Stromal cell of bone marrow (primary cell): ENCODE data around the gene PCCA.
"Not testable (repeated sequence)": the region's sequence is repeated elsewhere in the genome, so short reads cannot be mapped to it uniquely, and the experiment has no call there.

Source experiments
- DNase-seq: peaks from one replicate; pipeline ENCODE4 v3.0.0-alpha.2; 2012; ENCODE audit warnings: low read depth

The PCCA gene

DNA sequence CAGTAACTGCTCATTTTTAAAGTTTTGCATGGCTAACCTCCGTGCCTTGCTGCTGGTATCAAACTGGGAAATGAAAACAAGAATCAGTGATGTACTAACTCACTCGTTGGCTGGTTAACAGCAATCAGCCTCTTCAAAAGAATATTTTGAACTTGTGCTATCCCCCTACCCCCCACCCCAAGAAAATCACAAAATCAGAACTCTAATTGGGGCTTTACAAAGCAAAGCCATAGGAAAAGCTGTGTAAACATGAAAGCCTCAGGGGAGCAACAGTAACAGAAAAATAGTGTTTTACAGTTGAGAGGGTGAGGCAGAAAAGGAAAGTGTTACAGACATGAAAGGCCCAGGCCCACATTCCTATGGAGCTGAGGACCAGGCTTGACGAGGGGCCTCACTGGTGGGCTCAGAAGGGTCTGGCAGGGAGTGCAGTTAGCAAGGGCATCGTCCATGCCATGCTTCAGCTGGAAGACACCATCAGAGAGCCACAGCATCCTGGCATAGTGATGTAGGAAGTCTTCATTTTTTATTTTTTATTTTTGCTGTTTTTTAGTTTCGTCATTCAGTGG is 217.6 kb downstream of the PCCA start:
- no peak for DNase-seq

DNA sequence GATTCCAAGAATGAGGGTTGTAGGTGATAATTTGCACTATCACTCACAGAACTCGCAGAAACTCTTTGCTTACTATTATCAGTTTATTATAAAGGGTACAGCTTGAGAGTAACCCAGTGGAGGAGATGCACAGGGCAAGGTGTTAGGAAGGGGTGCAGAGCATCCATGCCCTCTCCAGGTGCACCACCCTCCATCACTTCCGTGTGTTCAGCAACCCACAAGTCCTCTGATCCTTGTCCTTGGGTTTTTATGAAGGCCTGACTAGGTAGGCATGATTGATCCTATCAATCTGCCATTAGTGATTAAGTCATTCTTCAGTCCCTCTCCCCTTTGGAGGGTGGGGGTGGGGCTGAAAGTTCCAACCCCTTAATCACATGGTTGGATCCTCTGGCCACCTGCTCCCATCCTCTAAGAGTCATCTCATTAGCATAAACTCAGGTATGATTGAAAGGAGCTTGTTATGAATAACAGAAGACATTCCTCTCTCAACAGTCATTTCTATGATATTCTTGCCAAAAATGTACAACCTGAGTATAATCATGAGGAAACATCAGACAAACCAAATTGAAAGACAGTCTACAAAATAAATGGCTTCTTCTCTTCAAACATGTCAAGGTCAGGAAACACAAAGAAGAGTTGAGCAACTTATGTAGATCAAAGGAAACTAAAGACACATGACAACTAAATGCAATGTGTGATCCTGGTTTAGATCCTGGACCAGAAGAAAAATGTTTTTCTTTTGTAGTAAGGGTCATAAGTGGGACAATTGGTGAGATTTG is 225.4 kb downstream of the PCCA start:
- DNase-seq, result no peak

DNA sequence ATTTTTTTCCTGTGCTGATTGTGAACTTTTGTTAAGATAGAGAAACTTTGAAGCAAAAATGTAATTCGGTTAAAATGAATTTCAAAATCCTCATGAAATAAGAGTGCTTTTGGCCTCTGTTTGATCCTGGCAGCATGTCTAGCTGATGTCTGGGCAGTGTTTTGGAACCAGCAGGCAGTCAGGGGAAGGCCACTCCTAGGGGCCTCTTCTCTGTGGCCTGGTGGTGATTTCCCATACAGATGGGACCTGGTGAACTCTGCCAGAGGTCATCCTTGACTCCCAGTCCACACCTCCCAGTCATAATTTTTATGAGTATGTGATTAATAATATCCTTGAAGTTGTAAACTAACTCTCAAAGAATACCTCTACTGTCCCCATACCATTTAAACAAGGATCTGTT is 226.6 kb downstream of the PCCA start:
- DNase-seq, result no peak

DNA sequence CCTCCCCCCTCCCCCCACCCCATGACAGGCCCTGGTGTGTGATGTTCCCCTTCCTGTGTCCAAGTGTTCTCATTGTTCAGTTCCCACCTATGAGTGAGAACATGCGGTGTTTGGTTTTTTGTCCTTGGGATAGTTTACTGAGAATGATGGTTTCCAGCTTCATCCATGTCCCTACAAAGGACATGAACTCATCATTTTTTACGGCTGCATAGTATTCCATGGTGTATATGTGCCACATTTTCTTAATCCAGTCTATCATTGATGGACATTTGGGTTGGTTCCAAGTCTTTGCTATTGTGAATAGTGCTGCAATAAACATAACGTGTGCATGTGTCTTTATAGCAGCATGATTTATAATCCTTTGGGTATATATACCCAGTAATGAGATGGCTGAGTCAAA is 229.6 kb downstream of the PCCA start:
- not testable (repeated sequence) for DNase-seq

DNA sequence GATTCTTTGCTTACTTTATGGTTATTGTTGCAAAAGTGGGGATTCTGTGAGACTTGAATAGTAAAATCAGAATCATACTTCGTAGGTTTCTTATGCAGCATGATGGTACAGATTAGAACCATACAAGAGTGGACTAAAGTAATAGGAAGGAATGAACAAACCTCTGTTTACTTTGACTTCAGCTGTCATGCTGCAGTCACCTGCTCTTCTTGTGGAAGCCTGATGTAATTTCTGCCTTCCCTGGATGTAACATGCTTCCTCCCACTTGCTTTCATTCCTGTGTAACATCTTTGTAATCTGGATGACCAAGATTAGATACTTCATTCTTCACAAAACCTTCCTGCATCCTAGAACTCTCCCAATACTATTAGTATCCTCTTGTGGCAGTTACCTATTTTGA is 235.0 kb downstream of the PCCA start:
- no peak for DNase-seq

DNA sequence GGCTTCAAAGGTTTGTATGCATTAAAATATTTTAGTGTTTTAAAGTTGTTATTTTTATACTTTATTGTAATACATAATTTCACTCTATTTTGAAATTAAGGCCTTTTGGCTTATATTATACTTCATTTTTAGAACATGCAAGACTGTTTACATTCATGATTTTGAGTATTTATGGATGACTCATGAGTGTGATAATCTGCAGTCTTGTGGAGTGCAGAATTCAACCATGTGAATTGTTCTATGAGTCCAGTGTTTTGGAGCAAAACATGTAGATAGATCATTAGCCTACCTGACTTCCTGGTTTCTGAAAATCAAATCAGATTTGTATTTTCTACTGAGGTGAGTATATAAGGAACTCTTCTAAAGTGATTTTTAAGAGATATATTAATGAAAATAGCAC is 241.8 kb downstream of the PCCA start:
- DNase-seq, result no peak

DNA sequence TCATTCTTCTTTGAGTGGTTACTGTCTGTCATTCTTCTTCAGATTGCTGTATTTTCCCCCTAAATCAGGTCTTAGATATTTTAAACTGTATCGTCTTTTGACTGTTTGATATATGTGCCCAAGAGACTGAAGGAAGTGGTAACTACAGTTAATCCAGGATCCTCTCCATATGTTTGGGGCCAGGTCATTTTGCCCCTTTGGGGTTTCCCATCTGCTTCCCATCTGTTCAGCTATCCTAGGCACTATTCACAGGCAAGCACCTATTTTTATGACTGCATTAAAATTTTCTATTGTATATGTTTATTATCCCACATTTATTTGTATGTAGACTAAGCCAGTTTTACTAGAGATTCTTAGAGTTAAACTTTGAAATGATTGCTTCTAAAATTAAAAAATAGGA is 244.2 kb downstream of the PCCA start:
- no peak for DNase-seq

DNA sequence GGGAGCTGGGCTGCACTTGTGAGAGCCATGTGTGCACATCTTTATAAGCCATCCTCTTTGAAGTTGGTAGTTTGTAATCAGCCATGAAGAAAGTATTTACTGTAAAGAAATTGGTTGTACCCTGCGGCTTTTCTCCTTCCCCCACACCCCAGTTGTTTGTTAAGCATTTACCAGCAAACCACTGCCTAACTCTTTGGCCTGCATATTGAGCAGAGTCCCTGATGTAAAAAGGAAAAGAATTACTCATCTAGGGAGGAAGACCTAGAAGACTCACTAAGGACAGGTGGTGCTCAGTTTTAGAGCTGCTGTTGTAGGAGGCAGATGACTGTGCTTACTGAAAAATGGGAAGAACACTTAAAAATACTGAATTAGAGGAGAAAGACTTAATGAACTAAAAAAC is 245.3 kb downstream of the PCCA start:
- no peak for DNase-seq

DNA sequence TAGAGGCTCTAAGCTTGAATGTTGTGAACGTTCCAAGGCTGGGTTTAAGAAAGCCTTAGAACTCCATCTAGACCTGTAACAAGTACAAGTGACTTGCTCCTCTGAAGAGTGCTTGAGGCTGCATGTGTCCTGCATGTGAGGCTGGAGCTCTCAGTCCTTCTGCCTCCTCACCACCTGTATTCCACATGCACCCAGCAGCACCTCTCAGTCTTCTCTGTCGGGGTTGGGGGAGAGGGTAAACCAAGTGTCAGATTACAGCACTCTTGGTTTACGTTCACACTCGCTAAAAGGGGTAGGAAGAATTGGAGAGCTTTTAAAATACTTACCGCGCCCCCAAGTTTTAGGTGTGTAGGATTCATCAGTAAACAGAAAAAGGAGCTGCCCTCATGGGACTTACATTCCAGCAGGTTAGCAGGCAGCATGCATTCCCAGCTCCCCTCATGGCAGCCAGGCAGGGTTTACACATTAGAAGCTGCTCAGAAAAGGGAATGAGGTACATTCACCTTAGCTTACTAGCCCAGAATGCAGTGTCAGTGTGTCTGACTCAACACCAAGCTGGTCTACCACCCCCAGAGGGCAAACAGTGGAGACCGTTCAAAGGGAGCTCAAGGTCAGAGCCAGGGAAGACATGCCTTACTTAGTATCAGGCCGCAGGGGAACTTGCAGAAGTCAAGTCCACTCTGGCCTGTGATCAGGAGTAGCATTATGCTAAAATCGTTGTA is 248.1 kb downstream of the PCCA start:
- DNase-seq, result no peak

DNA sequence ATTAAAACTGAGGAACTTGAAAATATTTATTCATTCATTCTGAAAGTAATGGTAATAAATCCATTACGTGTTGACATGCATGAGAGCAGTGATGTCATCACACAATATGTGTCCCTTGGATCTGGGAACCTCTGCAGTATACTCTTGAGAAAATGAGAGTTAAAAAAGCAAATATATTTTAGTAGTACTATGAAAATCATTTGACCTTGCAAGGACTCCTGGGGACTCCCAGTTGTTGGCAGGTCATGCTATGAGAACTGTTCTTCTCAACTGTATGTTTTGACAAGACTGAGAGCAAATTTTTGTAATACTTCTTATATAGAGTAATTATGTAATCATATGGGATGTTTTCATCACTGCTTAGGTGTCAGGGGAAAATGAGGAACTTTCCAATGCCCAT is 249.4 kb downstream of the PCCA start:
- no peak for DNase-seq

DNA sequence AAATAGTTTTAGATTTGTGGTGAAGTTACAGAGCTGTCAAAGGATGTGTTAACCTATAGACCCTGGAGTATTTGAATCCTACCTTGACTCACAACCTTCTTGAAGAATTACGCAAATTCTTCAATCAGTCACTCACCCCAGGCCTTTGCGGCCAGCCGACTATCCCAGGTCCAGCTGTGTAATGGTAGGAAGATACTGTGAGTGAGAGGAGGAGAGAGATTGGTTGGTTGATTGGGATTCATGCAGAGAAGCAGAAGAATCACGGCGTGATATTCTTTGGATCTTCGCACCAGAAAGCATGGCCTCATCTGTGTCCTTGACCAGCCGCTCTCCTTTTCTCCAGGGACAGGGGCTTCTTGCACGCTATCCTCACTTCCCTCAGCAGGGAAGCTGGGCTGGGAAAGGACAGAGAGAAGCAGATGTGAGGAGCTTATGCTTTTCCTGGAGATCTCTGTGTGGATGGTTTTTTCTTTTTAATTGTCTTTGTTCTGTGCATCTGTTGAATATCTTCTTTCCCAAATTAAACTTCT is 250.6 kb downstream of the PCCA start:
- DNase-seq, result no peak

DNA sequence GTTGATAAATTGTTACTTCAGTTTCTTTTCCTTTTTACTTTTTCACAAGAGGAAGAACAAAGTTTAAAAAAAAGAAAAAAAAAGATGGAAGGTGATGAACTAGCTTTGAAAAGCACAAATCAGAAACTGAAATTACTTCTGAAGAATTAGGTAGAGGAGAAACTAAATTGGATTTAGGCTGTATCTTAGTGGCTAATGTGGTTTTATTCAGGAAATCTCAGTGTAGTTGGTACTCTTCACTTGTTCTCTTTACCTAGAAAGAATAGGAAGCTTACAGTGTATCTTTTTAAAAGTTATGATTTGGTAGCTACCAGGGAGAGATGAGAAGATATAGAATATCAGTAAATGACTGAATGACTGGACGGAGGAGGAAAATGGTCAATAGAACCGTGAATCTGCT is 252.0 kb downstream of the PCCA start:
- no peak for DNase-seq

DNA sequence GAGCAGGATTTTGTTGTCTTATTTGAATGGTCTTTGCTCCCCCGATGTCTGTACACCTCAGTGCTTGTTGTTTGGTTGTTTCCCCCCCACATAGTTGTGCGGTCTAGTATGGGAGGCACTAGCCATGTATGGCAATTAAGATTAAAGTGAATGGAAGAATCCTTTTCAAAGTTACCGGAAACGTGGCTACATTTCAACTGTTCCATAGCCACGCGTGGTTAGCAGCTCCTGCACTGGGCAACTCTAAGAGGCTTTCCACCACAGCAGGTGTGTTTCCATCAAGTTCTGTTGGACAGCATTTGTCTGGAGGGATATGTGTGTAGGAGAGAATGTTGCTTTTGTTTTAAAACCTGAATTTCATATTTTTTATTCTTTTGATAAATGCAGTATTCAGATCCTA is 252.4 kb downstream of the PCCA start:
- no peak for DNase-seq

DNA sequence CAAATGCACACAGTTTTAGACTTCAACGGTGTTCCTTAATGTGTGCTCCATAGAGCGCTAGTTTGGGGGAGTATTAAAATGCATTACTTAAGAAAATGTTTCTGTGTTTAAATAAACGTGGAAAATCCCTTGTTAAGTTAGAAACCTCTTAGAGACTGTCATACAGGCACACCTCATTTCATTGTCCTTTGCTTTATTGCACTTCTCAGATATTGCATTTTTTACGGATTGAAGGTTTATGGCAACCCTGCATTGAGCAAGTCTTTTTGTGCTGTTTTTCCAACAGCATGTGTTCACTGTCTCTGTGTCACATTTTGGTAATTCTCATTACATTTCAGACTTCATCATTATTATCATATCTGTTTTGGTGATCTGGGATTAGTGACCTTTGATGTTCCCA is 255.7 kb downstream of the PCCA start:
- no peak for DNase-seq

DNA sequence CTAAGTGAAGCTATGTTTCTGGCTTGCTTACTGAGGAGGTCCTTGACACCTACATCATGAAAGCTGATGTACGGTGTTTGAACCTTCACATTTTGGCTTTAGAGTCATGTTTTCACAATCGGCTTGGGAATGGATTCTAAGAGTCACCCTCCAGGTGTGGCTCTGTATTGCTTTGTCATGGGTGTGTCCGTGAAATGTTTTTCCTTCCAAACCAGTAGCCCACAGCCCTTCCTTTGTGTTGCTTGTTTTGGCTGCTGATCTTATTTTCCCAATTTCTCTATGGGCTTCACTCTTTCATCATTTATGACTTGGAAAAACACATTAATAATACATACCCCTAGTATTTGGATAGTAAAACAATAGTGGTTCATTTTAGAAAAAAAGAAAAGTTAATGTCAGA is 259.1 kb downstream of the PCCA start:
- peak; percentile 37 for DNase-seq

DNA sequence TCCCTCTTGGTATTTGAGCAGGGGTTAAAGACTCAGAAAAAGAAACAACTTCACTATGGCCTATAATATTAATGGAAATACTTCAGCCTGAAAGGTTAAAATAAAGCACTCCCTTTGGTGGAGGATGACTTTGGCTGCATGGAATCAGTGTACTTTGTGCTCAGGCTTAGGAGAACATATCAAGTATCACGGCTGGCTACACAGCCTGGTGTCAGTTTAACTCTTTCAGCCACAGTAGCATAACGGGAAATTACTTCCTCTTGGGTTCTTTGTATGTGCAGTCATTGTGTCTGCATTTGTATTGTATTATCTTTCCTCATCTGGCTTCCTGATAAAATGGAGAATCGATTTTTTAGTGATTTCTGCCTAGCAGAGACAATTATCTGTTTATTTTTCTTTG is 260.7 kb downstream of the PCCA start:
- no peak for DNase-seq

DNA sequence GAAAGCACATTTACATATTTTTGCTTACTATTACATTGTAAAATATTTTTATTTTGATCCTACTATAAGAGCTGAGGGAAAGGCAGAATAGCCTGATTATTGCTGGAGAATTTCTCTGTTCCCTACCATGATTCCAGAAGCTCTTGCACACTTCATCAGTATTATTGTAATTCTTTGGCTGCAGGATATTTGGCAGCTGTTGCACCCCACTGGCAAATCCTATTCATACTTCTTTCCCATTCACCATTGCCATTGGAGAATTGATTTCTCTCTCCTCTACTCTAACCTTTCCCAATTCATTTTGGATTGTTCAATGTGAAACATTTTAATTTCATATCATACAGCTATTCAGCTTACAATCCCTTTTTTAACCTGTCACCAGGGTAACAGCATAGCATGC is 261.7 kb downstream of the PCCA start:
- DNase-seq, result no peak

DNA sequence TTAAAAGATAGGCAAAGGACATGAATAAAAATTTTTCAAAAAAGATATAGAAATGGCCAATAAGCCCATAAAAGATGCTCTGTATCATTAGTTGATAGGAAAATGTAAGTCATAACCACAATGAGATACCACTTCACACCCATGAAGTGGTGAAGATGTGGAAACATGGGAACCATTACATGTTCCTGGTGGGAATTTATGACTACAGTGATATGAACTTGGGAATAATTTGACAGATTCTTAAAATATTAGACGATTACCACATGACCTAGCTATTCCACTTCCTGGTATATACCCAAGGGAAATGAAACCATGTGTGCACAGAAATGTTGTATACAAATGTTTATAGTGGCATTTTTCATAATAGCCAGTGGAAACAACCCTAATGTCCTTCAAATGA is 267.5 kb downstream of the PCCA start:
- DNase-seq, result no peak

DNA sequence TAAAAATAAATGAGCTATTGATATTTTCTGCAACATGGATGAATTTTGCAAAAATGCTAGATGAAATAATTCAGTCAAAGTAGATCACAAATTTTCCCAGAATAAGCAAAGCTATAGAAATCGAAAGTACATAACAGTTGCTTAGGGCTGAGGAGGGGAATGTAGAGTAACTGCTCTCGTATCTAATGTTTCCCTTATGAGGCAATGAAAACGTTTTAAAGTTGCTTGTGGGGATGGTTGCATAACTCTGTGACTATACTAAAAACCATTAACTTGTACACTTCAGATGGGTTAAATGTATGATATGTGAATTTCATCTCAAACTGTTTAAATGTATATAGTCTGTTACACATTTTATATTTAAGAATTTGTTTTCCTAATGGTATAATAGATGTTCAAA is 268.0 kb downstream of the PCCA start:
- no peak for DNase-seq

DNA sequence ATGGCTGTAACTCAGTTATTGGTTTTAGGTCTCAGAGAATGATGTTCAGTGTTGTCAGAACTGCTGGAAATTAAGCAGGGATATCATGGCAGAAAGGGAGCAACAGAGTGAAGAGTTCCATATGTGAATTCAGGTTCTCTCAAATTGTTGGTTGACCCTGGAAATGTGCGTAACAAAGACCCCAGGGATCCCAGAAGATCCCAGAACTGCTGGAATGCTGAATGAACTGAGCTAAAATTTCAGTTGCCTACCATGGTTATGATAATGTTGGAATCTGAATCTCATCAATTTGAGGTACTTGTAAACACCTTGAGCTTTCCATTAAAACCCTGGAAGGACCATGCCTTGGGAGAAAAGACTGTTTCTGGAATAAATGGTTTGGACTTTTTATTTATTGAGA is 268.9 kb downstream of the PCCA start:
- DNase-seq, result no peak

DNA sequence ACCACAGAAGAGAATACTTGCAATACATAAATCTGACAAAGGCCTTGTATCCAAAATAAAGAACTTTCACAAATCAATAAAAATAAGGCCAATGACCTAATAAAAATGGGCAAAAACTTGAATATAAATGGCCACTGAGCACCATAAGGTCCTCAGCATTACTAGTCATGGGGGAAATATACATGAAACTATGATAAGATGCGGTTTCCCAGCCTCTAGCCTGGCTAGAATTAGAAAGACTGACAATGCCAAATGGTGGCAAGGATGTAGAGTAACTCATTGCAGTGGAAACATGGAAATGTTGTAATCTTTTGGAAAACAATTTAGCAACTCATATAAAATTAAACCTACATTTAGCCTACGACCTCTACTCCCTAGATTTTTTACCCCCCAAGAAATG is 272.6 kb downstream of the PCCA start:
- peak; percentile 28 for DNase-seq

DNA sequence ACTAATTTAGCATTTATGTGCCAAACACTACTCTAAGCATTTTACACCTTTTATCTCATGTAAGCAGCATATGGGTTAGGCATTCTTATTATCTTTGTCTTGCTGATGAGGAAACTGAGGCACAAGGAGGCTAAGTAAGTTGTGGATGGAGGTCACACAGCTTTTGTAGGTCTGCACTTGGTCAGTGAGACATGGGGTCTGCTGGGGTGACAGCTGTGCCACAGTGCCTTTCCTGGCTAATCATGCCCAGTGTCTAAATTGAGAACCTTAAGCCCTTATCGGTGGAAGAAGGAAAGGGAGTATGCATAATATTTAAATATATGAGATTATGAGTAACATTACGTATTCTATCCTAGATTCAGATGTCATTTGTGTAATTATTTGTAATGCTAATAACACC is 273.5 kb downstream of the PCCA start:
- DNase-seq, result no peak

DNA sequence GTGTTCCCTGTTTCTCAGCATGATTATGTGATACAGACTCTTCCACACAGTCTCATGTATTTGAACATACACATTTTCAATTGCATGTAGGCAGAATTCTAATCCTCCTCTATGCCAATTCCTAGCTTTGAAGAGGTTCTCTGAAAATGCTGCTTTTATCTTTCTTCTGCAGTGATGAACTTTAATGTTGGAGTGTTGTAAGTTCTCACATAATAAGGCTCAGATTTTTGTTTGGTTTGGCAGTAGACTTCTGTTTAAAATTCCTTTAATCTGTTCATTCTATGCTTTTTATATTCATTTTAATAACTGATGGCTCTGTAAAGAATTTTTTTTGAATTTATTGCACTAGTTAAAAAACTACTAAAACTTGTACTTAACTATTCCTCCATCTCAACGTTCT is 273.9 kb downstream of the PCCA start:
- DNase-seq, result no peak
